HepG2 (cell line): ENCODE results near the gene MAP3K21. TPM values are rescaled to one million over a fixed set of nuclear protein-coding genes. Genes with fewer than 3 reads are reported as not detected.

Experiments
- ATAC-seq: fragments of 200-7000 bp; cut with Tn5 transposase; 3 replicates; pipeline ENCODE4 v1.9.1; 2020; ENCODE audit warnings: mild to moderate bottlenecking, moderate library complexity
- BruUV-seq: library from RNA; stranded (reverse); fragments of 400-500 nt; replicated peaks from 2 replicates; lab custom pipeline; 2021; lab: Mats Ljungman, UMichigan
- CTCF ChIA-PET: fragments of 300-600 bp; formaldehyde crosslinking; extraction: SDS; loops from one replicate; lab custom pipeline; 2021; ENCODE audit warnings: low total read pairs, inconsistent platforms, low intra/inter-chr PET ratio; lab: Yijun Ruan, JAX
- POLR2A ChIA-PET: fragments of 350-600 bp; sonication (Branson Sonifier 250); formaldehyde crosslinking; loops from one replicate; lab custom pipeline; 2020; ENCODE audit warnings: antibody characterized with exemption, inconsistent platforms; lab: Yijun Ruan, JAX
- DNase-seq: peaks from one replicate; pipeline ENCODE4 v3.0.0-alpha.2; 2015; ENCODE audit warnings: low spot score
- FAIRE-seq: peaks from 3 replicates; lab custom pipeline; 2011; peaks lifted over from hg19 to GRCh38; lab: Jason Lieb, UNC
- H2AFZ ChIP-seq: one replicate; pipeline ENCODE4 v1.6.1; 2011; ENCODE audit warnings: low read length, inconsistent platforms
- H3K27ac ChIP-seq: fragments of 300-600 bp; 3 replicates; pipeline ENCODE4 v1.8.0; 2011; ENCODE audit warnings: mixed run types, mild to moderate bottlenecking, mixed read lengths, low read length, inconsistent platforms; ENCODE audit not compliant: insufficient read depth; ENCODE audit errors: extremely low read length
- H3K27me3 ChIP-seq, 2 experiments: fragments of 200-600 bp in 1 of 2; 2 replicates in 1 of 2; 3 replicates in 1 of 2; pipeline versions ENCODE4 v1.6.0 to v1.8.0; 2011; ENCODE audit warnings: low read length in 2 of 2, mild to moderate bottlenecking in 2 of 2, moderate library complexity in 2 of 2, inconsistent platforms in 1 of 2; ENCODE audit not compliant: insufficient read depth in 2 of 2, control insufficient read depth in 1 of 2
- H3K36me3 ChIP-seq, 2 experiments: fragments of 200-600 bp in 1 of 2; replicated peaks in 1 of 2; 2 replicates in 1 of 2; 3 replicates in 1 of 2; pipeline versions ENCODE4 v1.5.1 to v1.8.0; 2011; ENCODE audit warnings: low read length in 2 of 2, inconsistent platforms in 1 of 2; ENCODE audit not compliant: insufficient read depth in 2 of 2, control insufficient read depth in 1 of 2
- H3K4me1 ChIP-seq: 2 replicates; pipeline ENCODE4 v1.5.1; 2012; ENCODE audit warnings: low read length, inconsistent platforms; ENCODE audit not compliant: insufficient read depth
- H3K4me2 ChIP-seq: 2 replicates; pipeline ENCODE4 v1.6.0; 2011; ENCODE audit warnings: low read depth, low read length, inconsistent platforms
- H3K4me3 ChIP-seq, 3 experiments: fragments of 200-600 bp in 1 of 3; sonication (generic), shearing (Covaris generic) in 1 of 3; replicated peaks in 1 of 3; 2 replicates each; pipeline ENCODE4 v1.5.1; 2011 to 2016; ENCODE audit warnings: low read length in 3 of 3, inconsistent platforms in 2 of 3, low read depth in 2 of 3, mild to moderate bottlenecking in 2 of 3, control low read depth in 1 of 3, mixed read lengths in 1 of 3; ENCODE audit not compliant: insufficient read depth in 1 of 3
- H3K79me2 ChIP-seq: one replicate; pipeline ENCODE4 v1.6.1; 2011; ENCODE audit warnings: low read length, inconsistent platforms; ENCODE audit not compliant: insufficient read depth
- H3K9ac ChIP-seq: 2 replicates; pipeline ENCODE4 v1.6.0; 2011; ENCODE audit warnings: mild to moderate bottlenecking, low read depth, low read length, inconsistent platforms; ENCODE audit not compliant: insufficient read depth
- H3K9me3 ChIP-seq: 2 replicates; pipeline ENCODE4 v1.5.1; 2012; ENCODE audit warnings: mild to moderate bottlenecking, low read length
- H4K20me1 ChIP-seq: 2 replicates; pipeline ENCODE4 v1.6.0; 2011; ENCODE audit warnings: inconsistent platforms, mild to moderate bottlenecking, low read length, moderate library complexity; ENCODE audit not compliant: insufficient read depth
- CENPT ChIP-seq: sonication (generic); formaldehyde crosslinking; IDR thresholded peaks from 2 replicates; pipeline ENCODE4 v1.8.0; 2022; ENCODE audit warnings: low read depth, mild to moderate bottlenecking, moderate library complexity, missing genetic modification reagents
- EP300 ChIP-seq, 3 experiments: sonication (generic) in 1 of 3; formaldehyde crosslinking in 1 of 3; IDR thresholded peaks; 2 replicates each; pipeline versions ENCODE4 v1.5.1 to v1.6.1; 2011 to 2020; ENCODE audit warnings: low read depth in 2 of 3, low read length in 2 of 3, borderline replicate concordance in 1 of 3, improper control_type of control experiment in 1 of 3, mild to moderate bottlenecking in 1 of 3, missing genetic modification reagents in 1 of 3, moderate library complexity in 1 of 3
- IKZF1 ChIP-seq: fragments of 450-650 bp; IDR thresholded peaks from 2 replicates; pipeline ENCODE4 v1.7.1; 2016
- KLF12 ChIP-seq: sonication (generic); formaldehyde crosslinking; IDR thresholded peaks from 2 replicates; pipeline ENCODE4 v1.4.0; 2020; ENCODE audit warnings: missing genetic modification reagents, borderline replicate concordance
- NONO ChIP-seq, 2 experiments: fragments of 450-650 bp in 1 of 2; sonication (generic) in 1 of 2; formaldehyde crosslinking in 1 of 2; IDR thresholded peaks in 1 of 2; conservative IDR thresholded peaks in 1 of 2; 2 replicates each; pipeline versions ENCODE4 v1.6.1 to v1.8.0; 2017 to 2022; ENCODE audit warnings: mild to moderate bottlenecking in 1 of 2, missing genetic modification reagents in 1 of 2, moderate library complexity in 1 of 2
- POLR2A ChIP-seq, 2 experiments: IDR thresholded peaks; 2 replicates each; pipeline ENCODE4 v1.6.1; 2011; ENCODE audit warnings: low read depth in 2 of 2, low read length in 2 of 2, mild to moderate bottlenecking in 1 of 2, moderate library complexity in 1 of 2; ENCODE audit not compliant: insufficient read depth in 1 of 2
- SRSF9 ChIP-seq: fragments of 200-400 bp; formaldehyde crosslinking; IDR thresholded peaks from 2 replicates; pipeline ENCODE4 v1.6.1; 2018; ENCODE audit warnings: borderline replicate concordance, mild to moderate bottlenecking, low read depth, low read length; ENCODE audit not compliant: insufficient read depth, poor library complexity, severe bottlenecking
- TARDBP ChIP-seq: sonication (generic); formaldehyde crosslinking; IDR thresholded peaks from 2 replicates; pipeline ENCODE4 v1.8.0; 2022; ENCODE audit warnings: mild to moderate bottlenecking, missing genetic modification reagents
- TBP ChIP-seq: sonication (generic); formaldehyde crosslinking; IDR thresholded peaks from 2 replicates; pipeline ENCODE4 v1.5.0; 2020; ENCODE audit warnings: missing genetic modification reagents
- TEAD2 ChIP-seq: sonication (generic); formaldehyde crosslinking; IDR thresholded peaks from 2 replicates; pipeline ENCODE4 v1.9.0; 2021; ENCODE audit warnings: missing genetic modification reagents
- ZNF12 ChIP-seq: sonication (generic); formaldehyde crosslinking; IDR thresholded peaks from 2 replicates; pipeline ENCODE4 v1.5.0; 2020; ENCODE audit warnings: missing genetic modification reagents
- WGBS: methylation state at CpG from one replicate; pipeline ENCODE4 v1.1.6; 2017; ENCODE audit warnings: low lambda C conversion rate; 5-methylcytosine and 5-hydroxymethylcytosine counted together
- in situ Hi-C: cut with HindIII; loops from 2 replicates; pipeline ENCODE4 v1.10.0; 2017; ENCODE audit warnings: low pct_unique_long_range_greater_than_20kb; ENCODE audit not compliant: extremely low pct_ligation_motif_present
- intact Hi-C: fragments of 100-400 bp; cut with micrococcal nuclease; formaldehyde crosslinking; loops from one replicate; pipeline ENCODE4 v1.10.0; 2022; ENCODE audit not compliant: unreplicated experiment
- polyA plus RNA-seq, 8 experiments: library from polyadenylated mRNA; depleted of rRNA in 3 of 8; stranded (reverse) in 7 of 8; unstranded in 1 of 8; fragments of >200 nt; fragmentation: Illumina TruSeq in 4 of 8; extraction: Trizol in 4 of 8; gene quantifications; 2 replicates each; pipeline versions ENCODE4 v1.2.1 to v1.2.3, GENCODE V29; 2011 to 2016; ENCODE audit warnings: low read depth in 4 of 8, missing spikeins in 1 of 8, mixed read lengths in 1 of 8; ENCODE audit not compliant: insufficient read depth in 1 of 8
- total RNA-seq, 5 experiments: library from RNA; depleted of rRNA; stranded (reverse); fragments of >200 nt; fragmentation: Illumina TruSeq; extraction: Trizol; gene quantifications; 2 replicates each; pipeline ENCODE4 v1.2.3, GENCODE V29; 2016; ENCODE audit warnings: low read depth in 1 of 5
- TF ChIP-seq, protein P1 (sequence below): sonication (generic); formaldehyde crosslinking; IDR thresholded peaks from 2 replicates; pipeline ENCODE4 v1.5.0; 2020; ENCODE audit warnings: missing genetic modification reagents, mild to moderate bottlenecking, borderline replicate concordance

MAP3K21 gene
- total and polyA plus RNA-seq, 2 of the 13 experiments (the other 11 are each of a cell fraction or from before 2014, with no cell fraction given): not detected

DNA sequence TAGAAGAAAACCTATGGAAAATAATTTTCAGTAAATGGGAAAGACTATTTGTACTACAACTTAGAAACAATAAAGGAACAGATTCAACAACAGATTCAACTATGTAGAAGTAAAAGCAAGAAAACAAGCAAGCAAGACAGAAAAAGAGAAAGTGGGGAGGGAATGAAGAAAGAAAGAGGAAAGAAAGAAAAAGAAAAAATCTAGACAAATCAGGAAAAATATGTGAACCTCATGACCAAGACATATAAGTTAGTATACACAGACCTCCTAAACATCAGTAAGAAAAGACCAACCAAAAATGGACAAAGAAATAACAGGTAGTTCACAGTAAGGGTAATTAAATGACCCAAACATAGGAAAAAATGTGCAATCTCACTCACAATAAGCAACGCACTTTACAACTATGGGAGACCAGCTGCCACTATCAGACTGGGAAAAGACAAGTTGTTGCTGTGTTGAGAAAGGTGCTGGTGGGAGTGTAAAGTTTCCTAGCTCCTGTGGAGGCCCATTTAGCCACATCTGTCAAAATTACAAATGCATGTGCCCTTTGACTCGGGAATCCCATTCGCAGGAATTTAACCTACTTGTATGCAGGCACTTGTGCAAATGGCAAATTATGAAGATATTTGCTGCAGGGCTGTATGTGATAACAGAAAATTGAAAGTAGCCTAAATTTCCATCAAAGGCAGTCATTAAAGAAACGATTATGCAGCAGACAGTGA lies 13.9 kb upstream of the MAP3K21 start:
- Histone ChIP-seq H3K4me2 (no peak overlapping the region), H2AFZ (no peak overlapping the region), H3K9me3 (no peaks in the 10 kb centered on the region), H3K4me1 (no peaks in the 10 kb centered on the region), H3K9ac (no peak overlapping the region), H3K27me3 (no peaks in the 10 kb centered on the region), H3K4me3 (no peak overlapping the region), H3K36me3 (no peaks in the 10 kb centered on the region), H3K79me2 (no peaks in the 10 kb centered on the region), H3K27ac (no peak overlapping the region), H4K20me1 (no peaks in the 10 kb centered on the region)
- in situ Hi-C loops (no loop called here), intact Hi-C loops (no loop called here)
- BruUV-seq: no TSS peak
- CTCF ChIA-PET: no interaction called here
- TF ChIP-seq NONO (IDR thresholded peaks at IDR 0.05): no peak
- no peak for TF ChIP-seq NONO (CRISPR knock-in tag; conservative IDR thresholded peaks at IDR 0.05)
- no peak for TF ChIP-seq EP300 (IDR thresholded peaks at IDR 0.05; ENCODE audit: low read depth in 2 of 2, low read length in 2 of 2)
- no peak for TF ChIP-seq EP300 (CRISPR knock-in tag; IDR thresholded peaks at IDR 0.05; ENCODE audit: borderline replicate concordance)
- TF ChIP-seq POLR2A (IDR thresholded peaks at IDR 0.05; ENCODE audit: insufficient read depth in 1 of 2, low read depth in 2 of 2, low read length in 2 of 2): no peak
- TF ChIP-seq KLF12 (CRISPR knock-in tag): no peak
- no peak for TF ChIP-seq TARDBP
- TF ChIP-seq TEAD2 (CRISPR knock-in tag): no peak
- no peak for TF ChIP-seq ZNF12 (CRISPR knock-in tag)
- no peak for TF ChIP-seq IKZF1
- TF ChIP-seq SRSF9: no peak
- no peak for TF ChIP-seq CENPT
- TF ChIP-seq, protein P1, sequence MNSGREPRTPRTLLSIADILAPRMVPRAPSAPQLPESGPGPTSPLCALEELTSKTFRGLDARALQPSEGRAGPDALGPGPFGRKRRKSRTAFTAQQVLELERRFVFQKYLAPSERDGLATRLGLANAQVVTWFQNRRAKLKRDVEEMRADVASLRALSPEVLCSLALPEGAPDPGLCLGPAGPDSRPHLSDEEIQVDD (CRISPR knock-in tag): no peak
- no peak for TF ChIP-seq TBP
- WGBS: 0% methylated on average over 4 of the region's 4 CpGs
- DNase-seq: no peak
- no peak for FAIRE-seq
- no peak for ATAC-seq
- POLR2A ChIA-PET: no interaction called here
